Mucosa of descending colon (tissue), 3 donors: ENCODE results near the gene FZR1. TPM values are rescaled to one million over a fixed set of nuclear protein-coding genes. Genes with fewer than 3 reads are reported as not detected.

Experiments
- ATAC-seq: fragments of 200-7000 bp; cut with Tn5 transposase; one replicate; pipeline ENCODE4 v1.9.1; 2020; ENCODE audit warnings: mild to moderate bottlenecking, moderate library complexity
- DNase-seq, 3 donors: peaks; one replicate each; pipeline ENCODE4 v3.0.0-alpha.2; 2020
- H3K36me3 ChIP-seq: fragments of 200-600 bp; one replicate; pipeline ENCODE4 v1.8.0; 2021; ENCODE audit warnings: low read depth, mild to moderate bottlenecking
- H3K4me1 ChIP-seq: fragments of 200-600 bp; one replicate; pipeline ENCODE4 v1.8.0; 2021; ENCODE audit warnings: low read depth, mild to moderate bottlenecking
- H3K4me3 ChIP-seq: fragments of 200-600 bp; one replicate; pipeline ENCODE4 v1.8.0; 2021; ENCODE audit warnings: mild to moderate bottlenecking
- H3K9me3 ChIP-seq: fragments of 200-600 bp; one replicate; pipeline ENCODE4 v1.8.0; 2021; ENCODE audit warnings: mild to moderate bottlenecking
- intact Hi-C, 2 donors: fragments of 100-400 bp; cut with DNase I in 1 of 2; cut with micrococcal nuclease in 1 of 2; formaldehyde crosslinking; loops; one replicate each; pipeline versions ENCODE4 v1.11.0 to v1.11.1; 2022; cut with DNase I, micrococcal nuclease
- total RNA-seq, 3 donors: library from RNA; stranded (reverse); fragmentation: NEBNext Ultra II Directional in 2 of 3; extraction: Animal tissue kit (Norgen Biotek cat#: 25700) in 2 of 3; gene quantifications; one replicate each; pipeline versions ENCODE4 v1.2.1 to v1.2.4, GENCODE V29; 2021 to 2023
- TF ChIP-seq, protein P1 (sequence below): fragments of 200-600 bp; IDR thresholded peaks from one replicate; pipeline ENCODE4 v1.8.0; 2022; ENCODE audit warnings: antibody characterized with exemption, mild to moderate bottlenecking
- donor health status: DM: no; HTN: no; CAD: no; lungs with moderate emphysema.
- donor health status: DM: no; HTN: no; CAD: no.
- donor health status: DM: no; HTN: yes; CAD: no.

Gene FZR1
- total RNA-seq, 3 donors from 2014 or later: 35.9 to 59.6 (median 46.4) TPM

- H3K4me3 ChIP-seq: no peak overlapping the region
- TF ChIP-seq, protein P1, sequence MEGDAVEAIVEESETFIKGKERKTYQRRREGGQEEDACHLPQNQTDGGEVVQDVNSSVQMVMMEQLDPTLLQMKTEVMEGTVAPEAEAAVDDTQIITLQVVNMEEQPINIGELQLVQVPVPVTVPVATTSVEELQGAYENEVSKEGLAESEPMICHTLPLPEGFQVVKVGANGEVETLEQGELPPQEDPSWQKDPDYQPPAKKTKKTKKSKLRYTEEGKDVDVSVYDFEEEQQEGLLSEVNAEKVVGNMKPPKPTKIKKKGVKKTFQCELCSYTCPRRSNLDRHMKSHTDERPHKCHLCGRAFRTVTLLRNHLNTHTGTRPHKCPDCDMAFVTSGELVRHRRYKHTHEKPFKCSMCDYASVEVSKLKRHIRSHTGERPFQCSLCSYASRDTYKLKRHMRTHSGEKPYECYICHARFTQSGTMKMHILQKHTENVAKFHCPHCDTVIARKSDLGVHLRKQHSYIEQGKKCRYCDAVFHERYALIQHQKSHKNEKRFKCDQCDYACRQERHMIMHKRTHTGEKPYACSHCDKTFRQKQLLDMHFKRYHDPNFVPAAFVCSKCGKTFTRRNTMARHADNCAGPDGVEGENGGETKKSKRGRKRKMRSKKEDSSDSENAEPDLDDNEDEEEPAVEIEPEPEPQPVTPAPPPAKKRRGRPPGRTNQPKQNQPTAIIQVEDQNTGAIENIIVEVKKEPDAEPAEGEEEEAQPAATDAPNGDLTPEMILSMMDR: no peak
- intact Hi-C loops: no loop called here
- no peaks in the 10 kb centered on the region for H3K36me3 ChIP-seq
- DNase-seq (no peak), ATAC-seq (peak; percentile 11)
- peaks cover 6% of the 10 kb centered on the region for H3K4me1 ChIP-seq
- H3K9me3 ChIP-seq: no peaks in the 10 kb centered on the region
These were observed 11.6 kb upstream of the FZR1 start for GRCh38 chr19:3494559-3494958.

DNA sequence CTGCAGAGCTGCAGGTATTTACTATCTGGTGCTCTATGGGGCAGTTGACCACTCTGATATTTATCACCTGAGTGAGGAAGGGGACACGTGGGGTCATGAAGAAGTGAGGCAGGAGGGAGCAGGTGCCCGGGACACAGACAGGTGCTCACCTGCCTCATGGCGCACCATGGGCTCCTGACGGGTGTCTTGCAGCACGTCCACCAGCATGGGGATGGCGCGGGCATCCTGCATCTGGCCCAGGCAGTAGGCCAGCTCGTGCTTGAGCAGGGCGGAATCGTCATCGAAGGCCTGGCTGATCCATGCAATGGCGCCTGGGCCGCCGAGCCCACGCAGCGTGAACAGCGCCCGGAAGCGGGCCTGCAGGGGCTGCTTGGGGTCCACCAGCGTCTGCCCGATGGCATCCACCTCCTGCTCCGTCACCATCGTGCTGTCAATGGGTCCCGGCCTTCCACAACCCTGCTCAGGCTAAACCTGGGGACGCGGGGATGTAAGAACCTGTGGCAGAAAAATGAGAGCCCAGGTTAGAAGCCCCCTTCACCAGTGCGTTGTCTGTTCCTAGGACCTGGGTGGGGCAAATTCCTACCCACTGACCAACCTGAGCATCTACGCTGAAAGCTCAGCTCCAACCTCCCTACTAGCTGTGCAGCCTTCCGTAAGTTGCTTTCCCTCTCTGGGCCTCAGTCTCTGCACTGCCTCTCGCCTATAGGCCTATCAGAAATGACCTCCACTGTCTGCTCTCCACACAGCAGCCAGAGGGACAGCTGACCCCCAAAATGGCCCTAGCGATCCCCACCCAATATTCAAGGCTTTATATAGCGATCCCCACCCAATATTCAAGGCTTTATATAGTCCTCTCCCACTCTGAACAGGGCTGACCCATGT is 9.5 kb upstream of the FZR1 start:
- Histone ChIP-seq H3K4me3 (no peak overlapping the region), H3K9me3 (no peaks in the 10 kb centered on the region), H3K4me1 (peaks cover 15% of the 10 kb centered on the region), H3K36me3 (no peaks in the 10 kb centered on the region)
- no peak for ATAC-seq
- TF ChIP-seq, protein P1: no peak
- no peak for DNase-seq
- intact Hi-C loops: no loop called here

DNA sequence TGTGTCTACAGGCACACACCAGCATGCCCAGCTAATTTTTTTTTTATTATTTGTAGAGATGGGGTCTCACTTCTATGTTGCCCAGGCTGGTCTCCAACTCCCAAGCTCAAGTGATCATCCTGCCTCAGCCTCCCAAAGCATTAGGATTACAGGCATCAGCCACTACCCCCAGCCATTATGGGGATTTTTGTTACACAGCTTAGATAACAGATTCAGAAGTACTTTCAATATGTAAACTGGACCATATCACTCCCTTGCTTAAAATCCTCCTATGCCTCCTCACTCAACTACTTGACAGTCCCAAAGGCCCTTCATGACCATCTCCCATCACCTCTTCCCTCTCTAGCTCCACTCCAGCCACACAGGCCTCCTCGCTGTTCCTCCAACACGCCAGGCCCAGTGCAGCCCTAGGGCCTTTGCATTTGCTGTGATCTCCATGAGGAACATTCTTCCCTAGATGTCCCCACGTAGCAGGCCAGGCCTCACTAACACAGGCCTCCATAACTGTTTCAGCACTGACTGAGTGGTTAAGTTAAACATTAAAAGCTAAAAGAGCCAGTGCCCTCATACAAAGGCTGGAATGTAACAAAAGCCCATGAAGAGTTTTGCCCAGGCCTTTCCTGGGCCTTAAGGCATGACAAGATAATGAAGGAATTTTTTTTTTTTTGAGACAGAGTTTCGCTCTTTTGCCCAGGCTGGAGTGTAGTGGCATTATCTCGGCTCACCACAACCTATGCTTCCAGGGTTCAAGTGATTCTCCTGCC is 8.2 kb upstream of the FZR1 start:
- intact Hi-C loops: no loop called here
- Histone ChIP-seq H3K9me3 (no peaks in the 10 kb centered on the region), H3K4me1 (peaks cover 15% of the 10 kb centered on the region), H3K36me3 (no peaks in the 10 kb centered on the region), H3K4me3 (no peak overlapping the region)
- DNase-seq (no peak), ATAC-seq (no peak)
- TF ChIP-seq, protein P1: no peak

DNA sequence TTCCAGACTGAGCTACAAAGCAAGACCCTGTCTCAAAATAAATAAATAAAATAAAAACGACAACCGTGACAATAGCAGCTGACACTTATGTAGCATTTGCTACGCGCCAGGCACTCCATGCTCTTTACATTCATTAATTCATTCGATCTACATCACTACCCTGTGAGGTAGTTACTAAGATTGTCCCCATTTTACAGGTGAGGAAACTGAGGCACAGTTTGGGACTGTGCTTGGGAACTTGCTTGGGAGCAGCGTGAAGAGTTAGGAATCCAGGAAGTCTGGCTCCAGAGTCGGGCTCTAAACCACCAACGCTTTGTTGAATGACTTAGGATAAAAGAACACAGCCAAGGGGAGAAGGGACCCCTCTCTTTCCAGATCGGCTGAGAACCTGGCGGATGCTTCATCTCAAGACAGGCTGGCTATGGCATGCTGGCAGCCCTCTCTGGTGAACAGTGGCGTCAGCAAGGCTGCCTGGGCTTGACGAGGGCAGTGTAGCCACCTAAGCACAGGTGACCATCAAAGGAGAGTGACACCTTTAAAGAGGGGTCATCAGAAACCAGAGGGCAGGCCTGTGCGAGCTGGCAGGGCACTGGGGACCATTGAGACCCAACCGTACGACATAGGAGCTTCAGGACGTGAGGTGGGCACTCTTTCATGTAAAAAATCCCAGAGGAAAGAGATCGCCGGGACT is 6.2 kb upstream of the FZR1 start:
- Histone ChIP-seq H3K9me3 (no peaks in the 10 kb centered on the region), H3K4me3 (peak overlapping the region; percentile 76), H3K4me1 (peaks cover 15% of the 10 kb centered on the region), H3K36me3 (no peaks in the 10 kb centered on the region)
- peak; percentile 26 for ATAC-seq
- intact Hi-C loops: no loop called here
- no peak for DNase-seq
- TF ChIP-seq, protein P1: no peak

DNA sequence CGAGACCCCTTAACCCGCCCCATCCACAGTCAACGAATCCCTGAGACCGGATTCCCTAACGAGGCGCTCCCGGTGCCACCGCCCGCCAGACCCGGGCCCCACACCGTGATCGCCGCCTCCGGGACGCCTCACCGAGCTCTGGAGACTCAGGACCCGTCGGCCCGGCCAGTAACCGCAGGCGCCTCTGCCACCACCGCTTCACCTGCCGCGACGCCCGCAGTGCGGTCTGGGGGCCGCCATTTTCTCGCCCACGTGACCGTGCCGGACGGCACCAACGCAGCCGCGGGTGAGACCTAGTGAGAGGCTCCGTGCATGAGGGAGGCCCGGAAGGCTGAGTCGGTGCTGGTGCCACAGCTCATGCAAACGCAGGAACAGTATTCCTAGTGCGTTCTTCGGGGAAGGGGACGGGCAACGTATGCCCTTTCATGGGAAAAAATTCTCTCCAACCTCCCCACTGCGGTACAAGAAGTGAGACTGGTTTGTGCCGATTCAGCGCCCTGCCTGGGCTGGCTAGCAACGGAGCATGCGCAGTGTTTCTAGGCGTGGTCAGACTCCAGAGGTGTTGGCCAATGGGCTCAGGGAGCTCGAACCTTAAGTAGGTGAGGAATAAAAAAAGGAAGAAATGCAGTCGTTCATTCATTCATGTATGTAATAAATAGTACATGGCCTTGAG is 5.5 kb upstream of the FZR1 start, which contains the start of gene DOHH:
Gene DOHH, minus strand, starts transcription at position 246 of the 673 bp plus-strand sequence. CDS start 3,860 bp downstream, outside the sequence.
- Histone ChIP-seq H3K4me1 (peaks cover 18% of the 10 kb centered on the region), H3K36me3 (no peaks in the 10 kb centered on the region), H3K4me3 (peak within 1 kb of the TSS; percentile 76), H3K9me3 (no peaks in the 10 kb centered on the region)
- peak; percentile 95 for ATAC-seq
- TF ChIP-seq, protein P1: no peak
- intact Hi-C loops: no loop called here
- DNase-seq: peak; percentile 96 to 98 (median 97)
